Retina (tissue), 1 donor: Measurements from ENCODE around the gene LMNTD2.
A peak's percentile ranks its signal among the peaks of the same experiment; 100 is the strongest.

Experiments used
- DNase-seq: peaks from one replicate; pipeline ENCODE4 v3.0.0-alpha.2; 2016

LMNTD2 gene, protein sequence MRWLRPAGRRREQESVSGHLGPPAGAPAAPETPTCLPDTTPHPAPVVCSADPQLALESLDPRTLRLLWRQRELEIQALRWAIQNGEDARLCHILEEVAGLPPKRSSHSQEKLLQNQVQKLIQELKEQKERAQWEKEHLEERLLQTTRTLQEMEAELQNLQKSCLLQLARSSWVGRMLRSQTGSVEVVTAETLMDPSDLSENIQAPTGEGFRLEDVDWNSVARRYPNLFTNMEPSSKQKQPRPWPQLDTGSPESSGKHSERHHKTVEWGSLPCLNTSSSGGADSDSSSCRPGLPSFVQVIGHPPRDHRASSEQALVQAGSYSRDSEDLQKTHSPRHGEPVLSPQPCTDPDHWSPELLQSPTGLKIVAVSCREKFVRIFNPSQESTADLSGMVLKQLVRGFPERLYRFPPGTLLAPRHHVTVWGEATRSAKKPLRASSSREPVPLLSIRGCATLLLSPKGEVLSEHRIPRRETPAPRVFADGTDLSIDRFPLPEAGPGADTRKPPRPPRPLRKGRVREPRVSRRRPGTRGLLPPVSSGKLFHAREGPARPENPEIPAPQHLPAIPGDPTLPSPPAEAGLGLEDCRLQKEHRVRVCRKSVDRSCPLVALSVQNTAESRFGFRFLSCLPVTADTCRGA

GRCh38 chr11:560305-561147, at the start of gene LMNTD2, which contains the start of gene RASSF7:
LMNTD2 (minus strand) TSS chr11:560738; CDS start chr11:560716, 22 bp downstream.
RASSF7 (plus strand) TSS chr11:560970; CDS start chr11:561769, 799 bp downstream.
- peak; percentile 86 for DNase-seq

GRCh38 chr11:609341-609811, 48.8 kb upstream of the LMNTD2 start:
- no peak for DNase-seq

- DNase-seq, result no peak
Observed at GRCh38 chr11:608791-609251, 48.3 kb upstream of the LMNTD2 start.

GRCh38 chr11:607971-608659, 47.6 kb upstream of the LMNTD2 start:
- no peak for DNase-seq

- no peak for DNase-seq
Observed at GRCh38 chr11:607020-607780, 46.7 kb upstream of the LMNTD2 start.

- no peak for DNase-seq
Observed at GRCh38 chr11:606245-606644, 45.7 kb upstream of the LMNTD2 start.

- DNase-seq, result no peak
Observed at GRCh38 chr11:605286-606129, 45.0 kb upstream of the LMNTD2 start.

DNA sequence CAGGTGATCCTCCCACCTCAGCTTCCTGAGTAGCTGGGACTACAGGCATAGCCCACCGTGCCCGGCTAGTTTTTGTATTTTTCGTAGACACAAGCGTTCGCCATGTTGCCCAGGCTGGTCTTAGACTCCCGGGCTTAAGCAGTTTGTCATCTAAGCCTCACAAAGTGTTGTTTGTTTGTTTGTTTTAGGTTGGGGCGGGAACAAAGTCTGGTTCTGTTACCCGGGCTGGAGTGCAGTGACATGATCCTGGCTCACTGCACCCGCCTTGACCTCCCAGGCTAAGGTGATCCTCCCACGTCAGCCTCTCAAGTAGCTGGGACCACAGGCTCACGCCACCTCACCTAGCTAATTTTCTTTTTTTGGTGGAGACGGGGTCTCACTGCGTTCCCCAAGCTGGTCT, 42.6 kb upstream of the LMNTD2 start:
- DNase-seq, result no peak

GRCh38 chr11:601573-602245, 41.2 kb upstream of the LMNTD2 start:
- no peak for DNase-seq

DNA sequence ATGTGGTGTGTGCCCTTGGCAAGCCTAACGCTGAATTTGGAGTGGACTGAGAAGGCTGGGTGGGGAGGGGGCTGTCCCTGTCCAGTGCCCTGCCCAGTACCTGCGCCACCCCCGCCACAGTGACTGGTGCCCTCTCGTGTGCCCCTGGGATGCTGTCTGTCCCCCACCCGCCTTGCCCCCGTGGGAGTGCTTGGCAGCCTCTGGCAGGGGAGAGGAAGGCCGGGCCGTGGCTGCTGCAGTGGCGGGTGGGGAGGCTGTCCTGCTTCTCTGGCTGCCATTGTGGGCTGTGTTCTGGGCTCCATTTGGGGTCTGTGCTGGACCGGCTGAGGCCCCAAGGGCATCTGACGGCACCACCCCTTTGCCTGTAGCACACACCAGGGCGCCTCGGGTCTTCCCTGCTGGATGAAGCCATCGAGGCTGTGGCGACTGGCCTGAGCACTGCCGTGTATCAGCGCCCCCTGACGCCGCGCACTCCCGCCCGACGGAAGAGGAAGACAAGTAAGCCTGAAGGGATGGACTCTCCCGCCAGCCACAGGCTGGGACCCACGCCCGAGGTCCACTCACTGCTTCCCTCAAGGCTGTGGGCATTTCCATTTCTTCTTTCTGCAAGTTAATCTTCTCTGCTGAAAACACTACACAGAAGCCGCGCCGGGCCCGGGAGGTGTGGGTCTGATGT, 37.6 kb upstream of the LMNTD2 start:
- DNase-seq, result no peak

- no peak for DNase-seq
Observed at GRCh38 chr11:597166-597725, 36.7 kb upstream of the LMNTD2 start.

- no peak for DNase-seq
Observed at GRCh38 chr11:596374-596773, 35.8 kb upstream of the LMNTD2 start.

DNA sequence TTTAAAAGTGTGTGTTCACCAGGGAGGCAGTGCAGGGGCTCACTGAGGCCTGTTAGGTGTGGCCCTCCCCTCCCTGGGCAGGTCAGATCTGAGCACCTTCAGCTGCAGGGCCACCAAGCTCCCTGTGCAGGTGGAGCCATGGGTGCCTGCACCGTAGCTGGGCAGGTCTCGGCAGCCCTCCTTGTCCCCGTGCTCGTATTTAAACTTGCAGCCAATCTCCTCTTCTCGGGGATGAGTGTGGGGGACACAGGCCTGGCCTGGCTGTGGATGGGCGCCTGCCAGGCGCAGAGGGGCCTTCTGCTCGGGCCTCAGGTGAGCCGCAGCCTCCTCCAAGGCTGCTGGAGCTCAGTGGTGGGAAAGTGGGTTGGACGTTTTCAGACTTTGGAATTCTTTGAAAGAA, 34.9 kb upstream of the LMNTD2 start:
- DNase-seq, result no peak

DNA sequence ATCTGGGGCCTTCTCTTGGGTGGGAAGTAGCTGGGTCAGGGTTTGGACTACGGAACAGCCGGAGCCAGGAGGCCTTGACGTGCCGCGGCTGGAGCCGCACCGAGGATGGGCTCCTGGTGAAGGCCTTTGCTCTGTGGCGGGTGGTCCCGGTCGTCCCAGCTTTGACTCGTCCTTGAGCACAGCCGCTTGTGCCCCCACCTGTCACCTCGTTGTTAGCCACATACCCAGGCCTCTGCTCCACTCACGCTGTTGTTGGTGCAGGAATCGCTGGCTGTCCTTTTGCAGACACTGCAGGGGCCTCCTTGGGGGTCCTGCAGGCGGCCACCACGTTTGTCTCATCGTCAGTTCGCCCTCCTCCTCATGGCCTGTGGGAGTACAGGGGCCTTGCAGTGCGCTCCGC, 32.8 kb upstream of the LMNTD2 start:
- no peak for DNase-seq

DNA sequence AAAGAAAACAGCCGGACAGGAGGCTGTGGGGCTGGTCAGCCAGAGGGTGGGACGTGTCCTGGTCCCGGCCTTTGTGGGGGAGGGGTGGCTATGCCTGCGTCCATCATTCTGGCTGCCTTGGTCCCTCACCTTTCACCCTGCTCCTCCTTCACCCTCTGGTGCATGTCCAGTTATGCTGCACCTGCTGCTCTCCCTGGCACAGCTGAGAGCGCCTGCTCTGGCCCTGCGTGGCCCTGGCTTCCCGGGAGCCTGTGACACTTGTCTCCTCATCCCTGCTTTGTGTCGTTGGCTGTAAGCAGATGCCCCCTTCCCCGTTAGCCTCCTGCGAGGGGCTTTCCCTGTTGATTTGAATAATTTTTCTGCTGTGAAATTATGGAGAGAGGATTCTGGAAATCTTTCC, 32.4 kb upstream of the LMNTD2 start:
- DNase-seq, result no peak

GRCh38 chr11:592501-592900, 32.0 kb upstream of the LMNTD2 start:
- DNase-seq, result no peak

DNA sequence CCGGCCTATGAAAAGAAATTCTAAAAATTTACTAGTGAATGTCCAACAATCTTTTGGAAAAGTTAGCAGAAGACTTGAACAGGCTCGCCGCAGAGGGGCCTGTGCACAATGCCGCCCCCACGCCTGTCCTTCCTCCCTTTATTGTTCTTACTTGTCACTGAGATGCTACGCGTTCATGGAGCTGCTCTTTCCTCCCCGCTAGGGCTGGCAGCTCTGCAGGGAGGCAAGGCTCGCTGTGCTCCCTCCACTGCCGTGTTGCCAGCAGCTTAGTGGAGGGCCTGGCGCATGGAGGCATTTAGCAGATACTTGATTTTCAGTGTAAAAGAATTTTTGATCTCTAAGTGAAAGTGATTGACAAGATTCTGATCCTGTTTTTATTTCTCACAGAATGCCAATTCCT, 30.5 kb upstream of the LMNTD2 start:
- no peak for DNase-seq

GRCh38 chr11:589798-590197, 29.3 kb upstream of the LMNTD2 start:
- DNase-seq, result no peak

DNA sequence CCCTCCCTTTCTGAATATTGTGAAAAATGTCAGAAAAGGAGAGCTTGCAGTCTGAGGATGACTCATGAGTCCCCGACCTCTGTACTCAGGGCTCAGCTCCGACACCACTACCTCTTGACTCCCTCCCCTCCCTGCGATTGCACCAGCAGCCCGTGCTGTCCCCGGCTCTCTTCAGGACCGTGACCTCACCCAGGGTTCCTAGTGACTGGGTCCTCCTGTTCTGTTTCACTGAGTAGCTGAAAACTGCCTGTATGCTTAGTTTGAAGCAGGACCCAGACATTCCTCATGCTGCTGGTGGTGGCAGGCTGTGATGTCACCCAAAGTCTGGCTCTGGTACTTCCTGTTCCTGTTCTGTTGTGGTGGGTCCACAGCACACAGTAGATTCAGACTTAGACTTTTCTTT, 27.4 kb upstream of the LMNTD2 start:
- DNase-seq, result no peak
